ENCODE measurements around the gene FKBP15.
"Not testable (repeated sequence)": the region's sequence is repeated elsewhere in the genome, so short reads cannot be mapped to it uniquely, and the experiment has no call there.

The FKBP15 gene

GRCh38 chr9:113235701-113236255, 14.7 kb upstream of the FKBP15 start:
- DNase-seq = not testable (repeated sequence)

GRCh38 chr9:113231701-113232100, 10.6 kb upstream of the FKBP15 start:
- no peak for DNase-seq

GRCh38 chr9:113228130-113228665, 7.1 kb upstream of the FKBP15 start:
- no peak for DNase-seq

- DNase-seq = no peak
Measured at GRCh38 chr9:113227436-113227835, 6.4 kb upstream of the FKBP15 start.

- DNase-seq = no peak
Measured at GRCh38 chr9:113223963-113224362, 2.9 kb upstream of the FKBP15 start.

GRCh38 chr9:113222482-113222841, 1.4 kb upstream of the FKBP15 start:
- no peak for DNase-seq

GRCh38 chr9:113221800-113222481, 864 bp upstream of the FKBP15 start:
- no peak for DNase-seq

- no peak for DNase-seq
Measured at GRCh38 chr9:113220467-113221002, 542 bp downstream of the FKBP15 start.

GRCh38 chr9:113219969-113220368, 1.1 kb downstream of the FKBP15 start:
- no peak for DNase-seq

GRCh38 chr9:113219186-113219936, 1.7 kb downstream of the FKBP15 start:
- no peak for DNase-seq

GRCh38 chr9:113216406-113216805, 4.7 kb downstream of the FKBP15 start:
- DNase-seq = no peak

GRCh38 chr9:113215132-113215531, 5.9 kb downstream of the FKBP15 start:
- no peak for DNase-seq

- DNase-seq = no peak
Measured at GRCh38 chr9:113210815-113211214, 10.3 kb downstream of the FKBP15 start.

- no peak for DNase-seq
Measured at GRCh38 chr9:113205861-113206260, 15.2 kb downstream of the FKBP15 start.

- no peak for DNase-seq
Measured at GRCh38 chr9:113205432-113205831, 15.6 kb downstream of the FKBP15 start.

- DNase-seq = no peak
Measured at GRCh38 chr9:113199683-113200329, 21.3 kb downstream of the FKBP15 start.

GRCh38 chr9:113192455-113192854, 28.6 kb downstream of the FKBP15 start:
- DNase-seq = no peak

- peak; percentile 75 for DNase-seq
Measured at GRCh38 chr9:113187929-113188595, 33.0 kb downstream of the FKBP15 start.

GRCh38 chr9:113186137-113186755, 34.8 kb downstream of the FKBP15 start:
- DNase-seq = no peak

GRCh38 chr9:113185271-113185670, 35.8 kb downstream of the FKBP15 start:
- no peak for DNase-seq

- DNase-seq = no peak
Measured at GRCh38 chr9:113184539-113184938, 36.5 kb downstream of the FKBP15 start.

- no peak for DNase-seq
Measured at GRCh38 chr9:113183956-113184488, 37.1 kb downstream of the FKBP15 start.
